GM21528 (cell line): ENCODE results near the gene XCR1.
"Not testable (repeated sequence)": the region's sequence is repeated elsewhere in the genome, so short reads cannot be mapped to it uniquely, and the experiment has no call there.

Experiments used
- ATAC-seq: cut with Tn5 transposase; IDR thresholded peaks from one replicate; pipeline ENCODE4 v1.9.1; 2021; ENCODE audit warnings: mild to moderate bottlenecking, moderate library complexity; ENCODE audit not compliant: unreplicated experiment, low FRiP score

Gene XCR1

DNA sequence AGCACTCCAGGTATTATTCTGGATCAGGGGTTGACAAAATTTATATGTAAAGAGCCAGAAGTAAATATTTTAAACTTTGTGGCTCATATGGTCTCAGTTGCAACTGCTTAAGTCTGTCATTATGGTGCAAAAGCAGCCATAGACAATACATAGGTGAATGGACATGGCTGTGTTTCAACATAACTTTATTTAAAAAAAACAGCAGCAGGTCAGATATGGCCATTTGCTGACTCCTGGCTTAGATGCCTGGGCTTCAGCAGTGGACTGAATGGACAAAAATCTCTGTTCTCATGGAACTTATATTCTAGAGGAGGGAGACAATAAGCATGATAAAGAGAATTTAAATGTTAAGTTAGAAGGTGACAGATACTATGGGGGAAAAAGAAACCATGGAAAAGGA lies 20.0 kb downstream of the XCR1 start:
- no peak for ATAC-seq

DNA sequence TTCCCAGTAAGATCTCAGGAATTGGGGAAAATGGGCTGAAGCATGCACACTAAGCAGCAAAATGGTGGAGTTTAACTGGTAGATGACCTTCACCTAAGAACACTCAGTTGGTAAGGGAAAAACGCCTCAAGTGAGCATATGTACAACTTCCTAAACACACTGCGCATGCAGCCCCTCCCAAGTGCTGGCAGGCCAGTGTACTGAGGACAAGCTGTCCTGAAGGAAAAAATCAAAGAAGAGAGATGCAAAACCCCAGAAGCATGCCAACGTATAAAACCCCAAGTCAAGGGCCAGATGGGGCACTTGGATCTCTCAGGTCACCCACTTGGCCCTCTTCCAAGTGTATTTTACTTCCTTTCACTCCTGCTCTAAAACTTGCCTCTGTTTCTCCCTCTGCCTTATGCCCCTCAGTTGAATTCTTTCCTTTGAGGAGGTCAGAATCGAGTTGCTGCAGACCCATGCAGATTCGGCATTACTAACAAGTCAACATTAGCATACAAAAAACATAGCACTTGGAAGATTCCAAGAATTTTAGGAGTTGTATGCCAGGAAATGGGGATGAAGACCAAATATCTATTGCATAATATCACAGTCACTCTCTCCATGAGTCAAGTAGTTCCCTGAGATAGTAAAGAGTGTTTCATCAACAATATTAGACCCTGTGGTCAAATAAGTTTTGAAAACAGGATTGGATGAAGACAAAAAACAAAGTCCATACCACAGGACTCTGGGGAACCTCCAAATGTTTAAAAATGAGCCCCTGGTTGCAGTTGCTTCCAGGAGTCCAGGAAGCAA lies 20.8 kb downstream of the XCR1 start:
- ATAC-seq, result no peak

DNA sequence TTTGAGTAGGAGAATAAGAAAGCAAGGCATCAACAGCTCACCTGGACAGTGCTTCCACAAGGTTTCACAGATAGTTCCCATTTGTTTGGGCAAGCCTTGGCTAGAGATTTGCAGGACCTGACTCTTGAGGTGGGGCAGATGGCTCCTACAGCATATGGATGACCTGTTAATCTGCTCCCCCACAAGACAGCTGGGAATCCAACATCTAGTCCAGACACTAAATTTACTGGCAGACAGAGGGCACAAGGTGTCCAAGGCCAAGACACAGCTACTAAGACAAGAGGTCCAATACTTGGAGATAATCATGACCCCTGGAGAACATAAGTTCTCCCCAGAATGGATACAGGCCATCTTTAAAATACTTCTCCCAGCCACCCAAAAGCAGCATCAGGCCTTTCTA lies 23.6 kb downstream of the XCR1 start:
- not testable (repeated sequence) for ATAC-seq

DNA sequence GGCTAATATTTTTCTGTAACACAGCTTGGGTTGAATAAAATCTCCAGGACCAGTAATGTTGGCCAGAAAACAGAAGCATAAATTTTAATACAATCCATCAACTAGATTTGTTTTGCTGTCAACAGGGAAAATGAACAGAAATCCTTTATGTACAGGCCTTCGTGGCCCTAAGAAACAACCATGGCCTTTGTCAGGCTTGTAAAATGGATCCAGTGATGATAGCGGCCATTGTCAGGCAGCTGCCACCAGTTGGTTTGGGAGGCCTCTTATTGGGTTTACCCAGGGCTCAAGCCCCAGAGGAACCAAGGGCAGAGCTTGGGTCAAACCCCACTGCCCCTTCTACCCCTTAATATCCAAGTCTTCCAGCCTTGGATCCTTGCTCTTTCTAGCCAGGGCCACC lies 26.1 kb downstream of the XCR1 start:
- no peak for ATAC-seq

DNA sequence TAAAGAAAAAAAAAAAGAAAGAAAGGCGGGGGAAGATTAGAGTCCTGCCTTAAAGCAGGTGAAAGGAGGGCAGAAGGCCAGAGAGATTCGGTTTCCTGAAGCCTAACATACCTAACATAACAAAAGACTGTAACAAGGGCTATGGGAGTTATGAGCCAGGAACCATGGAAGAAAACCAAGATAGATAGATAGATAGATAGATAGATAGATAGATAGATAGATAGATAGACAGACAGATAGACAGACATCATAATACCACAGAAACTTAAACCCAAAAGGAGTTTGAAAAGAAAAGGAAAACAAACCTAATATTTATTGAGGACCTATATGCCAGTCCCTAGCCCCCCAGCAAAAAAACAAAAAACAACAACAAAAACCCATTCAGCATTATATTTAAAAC lies 29.3 kb downstream of the XCR1 start:
- no peak for ATAC-seq

DNA sequence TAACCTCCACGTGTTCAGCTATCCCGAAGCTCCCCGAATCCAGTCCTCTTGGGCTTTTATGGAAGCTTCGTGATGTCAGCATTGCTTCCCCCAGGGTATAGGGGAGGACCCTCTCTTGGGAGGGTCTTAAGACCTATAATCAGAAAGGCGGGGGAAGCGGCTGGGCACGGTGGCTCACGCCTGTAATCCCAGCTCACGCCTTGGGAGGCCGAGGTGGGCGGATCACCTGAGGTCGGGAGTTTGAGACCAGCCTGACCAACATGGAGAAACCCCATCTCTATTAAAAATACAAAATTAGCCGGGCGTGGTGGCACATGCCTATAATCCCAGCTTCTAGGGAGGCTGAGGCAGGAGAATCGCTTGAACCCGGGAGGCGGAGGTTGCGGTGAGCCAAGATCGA lies 29.8 kb downstream of the XCR1 start:
- ATAC-seq, result not testable (repeated sequence)

DNA sequence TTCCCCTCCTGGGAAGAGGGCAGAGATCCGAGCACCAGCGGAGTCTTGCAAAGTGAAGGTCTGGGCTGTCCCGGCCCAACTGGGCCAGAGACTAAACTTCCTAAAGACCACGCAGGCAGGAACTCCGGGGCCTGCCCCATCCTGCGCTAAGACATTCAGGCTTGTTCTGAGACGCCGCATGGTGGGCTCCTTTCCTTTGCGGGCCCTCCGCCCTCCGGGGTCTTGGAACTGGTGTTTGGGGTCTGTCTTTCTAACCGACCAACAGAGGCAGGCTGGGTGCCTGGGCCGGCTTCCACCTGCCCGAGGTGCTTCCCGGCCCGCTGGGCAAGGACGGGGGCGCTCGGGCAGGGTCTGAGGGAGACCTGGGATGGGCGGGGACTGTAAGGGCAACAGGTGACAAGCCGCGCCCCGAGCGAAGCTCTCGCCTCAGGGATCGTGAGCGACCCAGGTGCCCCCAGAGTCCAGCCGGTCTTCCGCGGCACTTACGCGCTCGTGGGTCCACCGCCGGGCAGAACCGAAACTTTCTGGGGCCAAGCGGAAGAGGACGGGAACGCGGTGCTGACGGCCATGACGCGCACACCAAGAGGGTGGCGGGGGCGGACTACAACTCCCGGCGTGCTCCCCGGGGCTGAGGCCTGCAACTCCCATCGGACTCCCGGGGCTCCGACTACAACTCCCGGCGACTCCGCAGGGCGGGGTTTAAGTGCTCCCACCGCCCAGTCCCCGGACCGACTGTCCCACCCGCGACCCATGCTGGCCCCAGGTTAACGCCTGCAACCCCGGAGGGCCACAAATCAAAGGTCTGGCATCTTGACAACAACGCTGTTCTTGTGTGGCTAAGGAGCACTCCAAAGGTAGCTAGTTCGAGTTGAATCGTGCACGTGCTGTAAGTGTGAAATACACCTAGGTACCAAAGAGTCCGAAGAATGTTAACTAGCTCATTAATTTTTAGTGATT lies 31.8 kb downstream of the XCR1 start, which contains the start of gene FYCO1:
FYCO1 (minus strand) TSS at position 589 of the 957 bp plus-strand sequence. CDS start 10,914 bp downstream, outside the sequence.
- peak; percentile 90 for ATAC-seq

DNA sequence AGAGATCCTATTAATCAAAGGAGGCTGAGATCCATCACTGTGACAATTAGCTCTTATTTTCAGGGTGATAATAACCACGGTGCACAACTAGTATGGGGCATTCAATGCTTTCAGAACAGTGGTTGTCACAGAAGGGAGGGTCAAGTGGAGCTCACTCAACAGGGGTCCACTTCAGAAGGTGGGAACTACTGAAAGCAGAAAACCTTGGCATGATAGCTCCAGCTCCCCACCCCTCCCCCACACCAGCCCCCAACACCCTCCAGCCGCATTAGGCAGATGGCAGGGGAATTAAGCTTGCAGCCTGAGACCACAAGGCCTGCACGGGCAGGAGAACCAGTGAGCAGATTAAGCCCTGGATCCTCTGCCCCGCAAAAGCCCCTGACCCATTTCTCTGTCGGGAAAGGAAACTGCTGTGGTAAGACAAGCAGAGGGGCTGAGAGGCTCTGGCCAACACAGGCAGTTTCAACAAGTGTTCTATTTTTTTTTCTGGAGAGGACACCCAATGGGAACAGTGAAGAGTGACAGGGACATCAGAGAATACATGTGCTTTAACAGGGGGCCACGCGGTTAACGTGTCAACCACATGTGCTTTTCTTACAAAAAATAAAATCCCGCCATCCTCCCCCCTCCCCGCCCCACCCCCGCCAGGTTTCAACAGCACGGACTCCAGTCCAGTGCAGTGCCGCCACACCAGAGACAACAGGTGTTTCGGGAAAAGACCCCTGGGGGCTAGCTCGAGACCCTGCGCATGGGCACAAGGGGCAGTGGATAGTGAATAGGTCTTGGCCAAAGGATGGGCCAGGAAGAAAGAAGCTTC lies 32.7 kb downstream of the XCR1 start:
- peak; percentile 15 for ATAC-seq

DNA sequence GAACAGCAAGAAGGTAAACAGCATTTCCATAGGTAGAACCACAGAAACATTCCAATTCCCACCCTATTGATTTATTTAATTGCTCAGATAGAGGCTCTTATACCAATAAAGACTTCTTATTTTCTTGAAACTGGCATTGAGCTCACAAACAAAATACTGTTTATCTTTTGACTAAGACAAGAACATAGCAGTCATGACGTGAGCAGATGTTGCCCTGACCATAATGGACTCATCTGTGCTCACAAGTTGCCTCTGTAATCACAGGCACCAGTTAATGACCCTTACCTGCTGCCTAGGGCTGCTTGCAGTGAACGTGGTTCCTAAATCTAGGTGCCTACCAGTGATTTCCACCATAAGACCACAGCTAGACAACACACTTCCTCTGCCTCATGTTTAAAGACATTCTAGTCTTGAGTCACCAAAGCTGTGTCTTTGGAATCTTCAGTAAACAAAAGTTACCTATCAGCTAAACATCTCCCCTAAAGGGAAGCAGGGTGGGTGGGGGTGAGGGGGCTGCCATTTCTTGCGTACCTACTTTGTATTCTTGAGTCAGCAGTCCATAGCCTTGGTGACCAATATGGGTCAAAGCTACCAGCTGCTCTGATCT lies 33.8 kb downstream of the XCR1 start:
- no peak for ATAC-seq

DNA sequence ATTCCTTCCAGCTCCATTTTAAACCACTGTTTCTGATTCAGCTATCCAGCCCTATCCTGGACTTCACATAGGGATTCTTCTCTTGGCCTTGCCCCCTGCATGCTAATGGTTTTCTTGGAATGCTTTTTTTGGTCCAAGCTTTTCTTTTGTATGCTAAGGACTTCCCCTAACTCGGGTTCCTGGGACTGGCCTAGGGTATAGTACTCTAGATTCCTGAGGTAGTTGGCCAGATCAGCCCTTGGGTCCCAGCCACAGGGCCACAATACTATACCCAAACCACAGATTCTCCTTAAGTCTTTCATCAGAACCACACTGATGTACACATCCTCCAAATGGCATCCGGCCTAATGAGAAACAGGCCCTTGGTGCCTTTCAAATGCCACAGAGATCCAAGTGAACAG lies 34.5 kb downstream of the XCR1 start:
- ATAC-seq, result no peak

DNA sequence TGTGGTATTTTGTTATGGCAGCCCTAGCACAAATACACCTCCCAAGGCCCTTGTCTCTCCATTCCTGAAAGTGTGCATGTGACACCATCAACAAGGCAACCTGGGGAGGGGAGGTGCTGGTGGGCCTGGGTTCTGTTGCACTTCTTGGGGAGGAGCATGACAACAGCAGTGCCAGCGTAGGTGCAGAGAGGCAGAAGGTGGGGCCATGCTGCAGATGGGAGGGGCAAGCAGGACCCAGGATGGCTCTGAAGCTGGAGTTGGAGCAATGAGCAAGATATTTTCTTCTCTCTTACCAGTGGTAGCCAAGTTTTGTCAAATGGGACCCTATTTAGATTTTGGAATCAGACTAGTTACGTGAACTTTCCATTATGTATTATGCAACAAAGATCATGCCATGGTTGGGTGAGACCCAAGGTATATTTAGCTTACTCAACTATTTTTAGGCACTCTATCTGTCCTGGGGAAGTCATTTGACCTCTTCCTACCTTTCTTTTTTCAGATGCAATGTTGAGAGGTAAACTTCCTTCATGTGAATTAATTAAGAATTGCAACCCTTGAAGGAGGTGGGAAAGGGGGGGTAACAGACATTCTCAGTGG lies 35.1 kb downstream of the XCR1 start:
- ATAC-seq, result no peak

DNA sequence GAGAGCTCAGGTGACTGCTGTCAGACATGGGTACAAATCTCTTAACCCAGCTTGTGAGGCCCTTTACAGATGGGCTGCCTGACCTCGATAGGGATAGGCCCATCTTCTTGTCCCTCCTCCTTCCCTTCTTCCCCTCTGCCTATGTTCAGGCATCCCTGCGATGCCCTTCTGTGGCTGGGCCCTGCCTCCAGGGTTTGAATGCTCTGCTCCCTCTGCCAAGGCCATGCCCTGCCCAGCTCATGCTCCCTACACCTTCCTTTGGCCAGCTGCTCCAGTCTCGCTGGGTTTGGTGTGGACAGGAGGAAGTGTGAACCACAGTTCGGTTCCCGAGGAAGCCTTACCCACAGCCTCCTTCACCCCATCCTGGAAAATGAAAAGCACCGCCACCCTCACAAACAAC lies 35.9 kb downstream of the XCR1 start:
- no peak for ATAC-seq

DNA sequence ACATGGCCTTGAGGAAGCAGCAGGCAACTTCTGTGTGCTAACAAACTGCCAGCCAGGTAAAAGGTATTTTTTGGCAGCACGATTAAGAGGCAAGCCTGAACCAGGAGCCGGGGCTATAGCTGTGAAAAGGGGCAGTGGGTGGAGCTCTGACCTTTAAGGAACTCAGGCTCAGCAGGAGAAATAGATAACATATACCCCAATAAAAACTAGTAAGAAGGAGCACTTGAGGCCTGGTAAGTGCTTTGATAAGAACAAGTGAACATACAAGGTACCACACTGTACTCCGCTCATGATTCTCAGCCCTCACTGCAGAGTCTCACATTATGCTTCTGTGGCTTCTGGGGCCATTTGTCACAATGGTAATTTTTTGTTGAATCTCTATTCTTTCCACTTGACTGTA lies 37.1 kb downstream of the XCR1 start:
- ATAC-seq, result no peak

DNA sequence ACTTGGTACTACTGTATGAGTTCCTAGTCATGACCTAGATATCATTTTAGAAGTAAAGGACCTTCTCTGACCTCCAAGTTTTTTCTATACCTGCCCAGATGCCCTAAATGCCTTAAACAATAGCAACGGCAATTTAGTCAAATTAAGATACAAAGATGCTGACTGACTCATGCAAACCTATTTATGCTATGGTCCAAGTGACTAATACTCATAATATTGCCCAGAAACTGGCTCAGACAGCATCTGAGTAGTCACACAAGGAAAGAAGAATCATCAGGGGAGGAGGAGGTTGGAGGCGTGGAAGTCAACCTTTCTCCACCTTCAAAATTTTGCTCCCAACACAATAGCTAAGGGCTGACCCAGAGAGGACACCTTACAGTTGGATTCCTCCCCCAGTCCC lies 38.5 kb downstream of the XCR1 start:
- no peak for ATAC-seq

DNA sequence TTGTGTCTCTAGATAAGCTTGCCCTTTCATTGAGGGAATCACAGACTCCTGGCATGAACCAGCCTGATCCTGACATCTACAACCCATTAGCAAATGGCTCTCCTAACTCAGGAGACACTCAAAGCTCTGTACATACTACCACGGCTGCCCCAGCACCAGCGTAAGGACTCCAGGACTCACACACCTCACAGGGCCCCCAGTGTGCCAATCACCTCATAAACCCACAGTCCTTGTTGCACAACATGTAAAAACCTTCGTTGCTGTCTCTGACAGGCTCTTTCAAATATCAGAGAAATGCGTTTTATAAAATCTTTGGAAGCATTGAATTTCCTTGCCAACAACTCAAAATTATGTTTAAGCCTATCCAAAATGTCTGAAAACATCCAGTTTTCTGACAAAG lies 38.9 kb downstream of the XCR1 start:
- ATAC-seq, result no peak

DNA sequence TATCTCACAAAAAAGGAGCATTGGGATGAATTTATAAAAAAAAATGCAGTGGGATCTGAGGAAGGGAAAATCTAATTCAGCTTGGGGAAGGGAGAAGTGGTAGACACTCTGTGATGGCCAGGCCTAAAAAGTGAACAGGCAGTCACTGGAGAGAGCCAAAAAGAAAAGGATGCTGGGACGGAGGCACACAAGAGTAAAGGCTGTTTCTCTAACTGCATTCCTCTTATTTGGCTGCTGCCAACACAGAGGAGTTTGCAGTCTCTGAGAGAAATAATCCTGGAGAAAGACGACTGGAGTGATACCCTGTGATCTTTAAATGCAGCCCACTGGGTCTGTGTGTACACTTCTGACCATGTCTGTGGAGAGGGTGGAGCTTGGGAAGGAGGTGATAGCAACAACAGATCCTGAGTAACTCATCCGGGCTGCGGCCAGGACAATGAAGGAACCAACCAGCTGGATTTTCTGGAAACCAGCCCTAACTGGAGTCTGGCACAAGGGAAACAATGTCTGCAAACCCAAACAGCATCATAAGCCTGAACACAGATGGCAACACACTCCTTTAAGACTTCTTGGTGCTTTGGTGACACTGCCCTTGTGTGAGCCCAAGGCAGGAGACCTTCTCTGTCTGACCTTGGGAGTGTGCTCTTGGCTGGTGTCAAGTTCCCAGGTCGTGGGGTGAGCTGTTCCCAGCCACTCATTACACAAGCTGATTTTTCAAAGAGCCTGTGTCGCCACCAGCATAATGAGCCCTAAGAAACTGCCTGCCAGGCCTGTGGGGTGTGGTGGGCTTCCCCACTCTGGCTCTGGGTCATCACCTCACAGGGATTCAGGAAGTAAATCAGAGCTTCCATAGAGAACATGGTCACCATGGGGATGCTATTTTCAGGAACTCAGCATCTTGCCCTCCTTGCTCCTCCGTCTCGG lies 39.7 kb downstream of the XCR1 start:
- no peak for ATAC-seq

DNA sequence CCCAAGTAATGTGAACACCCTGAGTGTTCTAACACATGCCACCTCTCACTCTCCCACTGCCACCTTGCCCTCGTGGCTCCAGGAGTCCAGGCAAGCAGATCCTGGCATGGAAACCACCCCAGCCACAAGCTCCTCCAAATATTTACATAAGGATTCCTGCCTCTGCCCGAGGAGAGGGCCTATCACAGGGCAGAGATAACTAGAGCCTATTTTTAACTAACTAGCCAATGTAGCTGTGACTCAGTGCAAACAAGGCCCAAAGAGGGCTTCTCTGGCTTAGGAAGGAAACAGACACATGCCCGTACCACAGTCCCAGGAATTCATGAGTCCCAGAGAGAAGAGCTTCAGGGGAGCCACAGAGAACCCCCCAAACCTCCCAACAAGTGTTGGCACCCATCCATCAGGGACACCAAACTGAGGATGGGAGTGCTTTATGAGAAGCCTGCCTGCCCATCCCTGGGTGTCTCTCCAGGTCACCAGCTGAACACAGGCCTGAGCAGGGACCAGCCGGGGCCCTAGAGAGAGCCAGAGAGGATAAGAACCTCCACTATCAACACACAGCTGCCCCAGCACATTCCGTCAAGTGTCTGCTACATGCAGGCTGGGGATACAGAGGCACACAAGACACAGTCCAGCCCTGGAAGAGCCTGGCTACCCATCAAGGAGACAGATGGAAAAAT lies 40.8 kb downstream of the XCR1 start:
- no peak for ATAC-seq
